HCT116 (cell line): ENCODE measurements around the gene C4BPA. TPM values are rescaled to one million over a fixed set of nuclear protein-coding genes. Genes with fewer than 3 reads are reported as not detected.
A peak's percentile ranks its signal among the peaks of the same experiment; 100 is the strongest.

Source experiments
- ATAC-seq: fragments of 200-7000 bp; cut with Tn5 transposase; 2 replicates; pipeline ENCODE4 v1.9.1; 2020; ENCODE audit warnings: mild to moderate bottlenecking, moderate library complexity
- BruUV-seq: library from RNA; stranded (reverse); fragments of 400-500 nt; replicated peaks from 2 replicates; lab custom pipeline; 2021; lab: Mats Ljungman, UMichigan
- CTCF ChIA-PET: fragments of 300-600 bp; sonication (Branson Sonifier 250); formaldehyde crosslinking; loops from one replicate; lab custom pipeline; 2021; ENCODE audit warnings: antibody characterized with exemption; lab: Charles Lee
- POLR2A ChIA-PET: fragments of 300-600, 350-600 bp; sonication (Branson Sonifier 250); formaldehyde crosslinking; loops from one replicate; lab custom pipeline; 2021; ENCODE audit warnings: antibody characterized with exemption; lab: Charles Lee
- RAD21 ChIA-PET, 2 experiments: fragments of 300-600 bp; sonication (Branson Sonifier 250); formaldehyde crosslinking; loops; one replicate each; lab custom pipeline; 2023; ENCODE audit warnings: low total read pairs in 2 of 2; ENCODE audit not compliant: uncharacterized antibody in 2 of 2, unreplicated experiment in 2 of 2, low non-redundant PET in 1 of 2; lab: Charles Lee
- DNase-seq: peaks from one replicate; pipeline ENCODE4 v3.0.0-alpha.2; 2010; ENCODE audit warnings: low read depth, low spot score
- H2AFZ ChIP-seq: fragments of 200-600 bp; shearing (Covaris generic), sonication (generic); 2 replicates; pipeline ENCODE4 v1.6.1; 2017; ENCODE audit warnings: low read depth, mixed run types, mixed read lengths, antibody characterized with exemption, low read length; ENCODE audit not compliant: poor library complexity, severe bottlenecking
- H3K27ac ChIP-seq: 2 replicates; pipeline ENCODE4 v1.5.1; 2012; ENCODE audit warnings: low read depth, low read length
- H3K27me3 ChIP-seq: fragments of 200-600 bp; sonication (generic); 2 replicates; pipeline ENCODE4 v1.6.1; 2016; ENCODE audit warnings: mixed run types, low read length, mixed read lengths; ENCODE audit not compliant: insufficient read depth
- H3K36me3 ChIP-seq, 2 experiments: fragments of 200-500 bp in 1 of 2; fragments of 200-600 bp in 1 of 2; sonication (Bioruptor generic) in 1 of 2; sonication (generic) in 1 of 2; 2 replicates each; pipeline versions ENCODE4 v1.5.1 to v1.6.1; 2014 to 2016; ENCODE audit warnings: low read length in 2 of 2, inconsistent platforms in 1 of 2, mixed read lengths in 1 of 2, mixed run types in 1 of 2; ENCODE audit not compliant: insufficient read depth in 2 of 2, control insufficient read depth in 1 of 2
- H3K4me1 ChIP-seq, 2 experiments: fragments of 200-600 bp in 1 of 2; sonication (generic) in 1 of 2; 2 replicates each; pipeline versions ENCODE4 v1.5.1 to v1.6.1; 2012 to 2017; ENCODE audit warnings: low read length in 2 of 2, inconsistent platforms in 1 of 2, mild to moderate bottlenecking in 1 of 2, mixed read lengths in 1 of 2, mixed run types in 1 of 2, moderate library complexity in 1 of 2; ENCODE audit not compliant: insufficient read depth in 2 of 2, control insufficient read depth in 1 of 2
- H3K4me2 ChIP-seq: fragments of 200-600 bp; sonication (generic); 2 replicates; pipeline ENCODE4 v1.6.1; 2017; ENCODE audit warnings: mixed run types, low read length, mixed read lengths
- H3K4me3 ChIP-seq, 2 experiments: fragments of 200-600 bp in 1 of 2; sonication (generic) in 1 of 2; replicated peaks in 1 of 2; 2 replicates each; pipeline ENCODE4 v1.5.1; 2011 to 2016; ENCODE audit warnings: low read length in 2 of 2, control low read depth in 1 of 2, low read depth in 1 of 2, mild to moderate bottlenecking in 1 of 2, mixed read lengths in 1 of 2, mixed run types in 1 of 2
- H3K79me2 ChIP-seq: fragments of 200-600 bp; sonication (generic); 2 replicates; pipeline ENCODE4 v1.6.1; 2017; ENCODE audit warnings: mild to moderate bottlenecking, mixed run types, low read length, moderate library complexity, mixed read lengths; ENCODE audit not compliant: insufficient read depth
- H3K9ac ChIP-seq: fragments of 200-600 bp; sonication (generic); 2 replicates; pipeline ENCODE4 v1.6.1; 2016; ENCODE audit warnings: low read length, mixed read lengths
- H3K9me2 ChIP-seq: fragments of 200-600 bp; sonication (generic), shearing (Covaris generic); 2 replicates; pipeline ENCODE4 v1.6.1; 2017; ENCODE audit warnings: mixed run types, mild to moderate bottlenecking, moderate library complexity; ENCODE audit not compliant: insufficient read depth
- H3K9me3 ChIP-seq, 2 experiments: fragments of 200-500 bp in 1 of 2; fragments of 200-600 bp in 1 of 2; sonication (Bioruptor generic) in 1 of 2; sonication (generic) in 1 of 2; 2 replicates each; pipeline ENCODE4 v1.6.1; 2014 to 2017; ENCODE audit warnings: low read length in 2 of 2, mixed read lengths in 2 of 2, inconsistent platforms in 1 of 2, low read depth in 1 of 2, mild to moderate bottlenecking in 1 of 2, mixed run types in 1 of 2, moderate library complexity in 1 of 2; ENCODE audit not compliant: control insufficient read depth in 1 of 2, insufficient read depth in 1 of 2
- H4K20me1 ChIP-seq: fragments of 200-600 bp; sonication (generic), shearing (Covaris generic); 2 replicates; pipeline ENCODE4 v1.6.1; 2017; ENCODE audit warnings: mixed run types, mild to moderate bottlenecking, moderate library complexity; ENCODE audit not compliant: insufficient read depth
- CBX3 ChIP-seq: IDR thresholded peaks from 2 replicates; pipeline ENCODE4 v1.6.1; 2012; ENCODE audit warnings: low read depth
- CEBPB ChIP-seq: IDR thresholded peaks from 2 replicates; pipeline ENCODE4 v1.6.1; 2012; ENCODE audit warnings: low read depth
- EGR1 ChIP-seq: IDR thresholded peaks from 2 replicates; pipeline ENCODE4 v1.6.1; 2012; ENCODE audit warnings: low read depth
- ELF1 ChIP-seq: IDR thresholded peaks from 2 replicates; pipeline ENCODE4 v1.6.1; 2012; ENCODE audit warnings: low read depth, borderline replicate concordance
- EZH2 ChIP-seq: fragments of 200-600 bp; sonication (generic); IDR thresholded peaks from 2 replicates; pipeline ENCODE4 v1.6.1; 2017; ENCODE audit warnings: antibody characterized with exemption, mixed run types
- EZH2phosphoT487 ChIP-seq: fragments of 200-600 bp; IDR thresholded peaks from 2 replicates; pipeline ENCODE4 v1.6.1; 2018; ENCODE audit warnings: antibody characterized with exemption, borderline replicate concordance
- FOSL1 ChIP-seq: IDR thresholded peaks from 2 replicates; pipeline ENCODE4 v1.6.1; 2012; ENCODE audit warnings: low read depth
- JUND ChIP-seq: IDR thresholded peaks from 2 replicates; pipeline ENCODE4 v1.6.1; 2012
- POLR2AphosphoS5 ChIP-seq: IDR thresholded peaks from 2 replicates; pipeline ENCODE4 v1.6.1; 2011; ENCODE audit warnings: mild to moderate bottlenecking, low read depth, low read length, moderate library complexity
- RAD21 ChIP-seq: IDR thresholded peaks from 2 replicates; pipeline ENCODE4 v1.6.1; 2012; ENCODE audit warnings: low read depth, mild to moderate bottlenecking
- TCF7L2 ChIP-seq: IDR thresholded peaks from 2 replicates; pipeline ENCODE4 v1.7.0; 2011; ENCODE audit warnings: borderline replicate concordance, inconsistent platforms; ENCODE audit not compliant: insufficient read depth, insufficient read length; ENCODE audit errors: extremely low read depth
- YY1 ChIP-seq: IDR thresholded peaks from 2 replicates; pipeline ENCODE4 v1.6.1; 2011; ENCODE audit warnings: low read length, low read depth, moderate library complexity, mild to moderate bottlenecking; ENCODE audit not compliant: insufficient replicate concordance; ENCODE audit errors: extremely low read depth
- ZFX ChIP-seq: fragments of 450-650 bp; IDR thresholded peaks from 2 replicates; pipeline ENCODE4 v1.6.1; 2017
- intact Hi-C: fragments of 100-400 bp; cut with micrococcal nuclease; formaldehyde crosslinking; loops from 2 replicates; pipeline ENCODE4 v1.10.0; 2022
- total RNA-seq: library from RNA; stranded (reverse); gene quantifications from one replicate; pipeline ENCODE4 v1.2.1, GENCODE V29; 2021; ENCODE audit not compliant: unreplicated experiment
- TF ChIP-seq, protein P1 (sequence below), 3 experiments: fragments of 200-600 bp in 1 of 3; sonication (generic) in 1 of 3; IDR thresholded peaks in 2 of 3; conservative IDR thresholded peaks in 1 of 3; 2 replicates each; pipeline ENCODE4 v1.5.1; 2012 to 2017; ENCODE audit warnings: low read depth in 2 of 3, low read length in 2 of 3, antibody characterized with exemption in 1 of 3, borderline replicate concordance in 1 of 3, control low read depth in 1 of 3, mild to moderate bottlenecking in 1 of 3, mixed read lengths in 1 of 3, mixed run types in 1 of 3, moderate library complexity in 1 of 3; ENCODE audit not compliant: insufficient read depth in 1 of 3
- TF ChIP-seq, protein P2 (sequence below): IDR thresholded peaks from 2 replicates; pipeline ENCODE4 v1.6.1; 2012; ENCODE audit warnings: low read depth

The C4BPA gene
- total RNA-seq, 1 experiment from 2014 or later: 0.32 TPM

DNA sequence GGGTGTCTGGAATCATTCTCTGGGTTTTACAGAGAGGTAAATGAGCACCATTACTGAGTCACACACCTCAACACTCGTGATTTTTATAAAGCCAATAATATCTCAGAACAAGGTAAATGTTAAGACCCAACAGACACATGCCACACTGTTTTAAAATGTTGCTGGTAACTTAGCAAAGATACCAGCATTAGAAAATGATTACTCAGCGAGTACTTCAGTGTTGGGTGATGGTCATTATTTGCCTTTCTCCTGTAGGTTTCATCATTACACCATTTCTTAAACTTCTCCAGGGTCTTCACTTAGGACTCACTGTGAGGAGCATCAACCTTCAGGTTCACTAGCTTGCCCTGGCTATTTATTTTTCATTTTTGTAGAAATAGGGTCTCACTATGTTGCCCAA lies 22.2 kb upstream of the C4BPA start:
- no TSS peak for BruUV-seq
- ATAC-seq (no peak), DNase-seq (no peak)
- TF ChIP-seq CEBPB (no peak), JUND (no peak), EZH2phosphoT487 (no peak), POLR2AphosphoS5 (no peak), TCF7L2 (no peak), CBX3 (no peak), EGR1 (no peak), YY1 (no peak), EZH2 (no peak)
- Histone ChIP-seq H3K4me1 (peaks cover 0 to 4% of the 10 kb centered on the region in 2 experiments; a peak in 2 of 4 replicates), H4K20me1 (no peaks in the 10 kb centered on the region), H3K4me3 (no peak overlapping the region), H3K9ac (no peak overlapping the region), H3K79me2 (no peaks in the 10 kb centered on the region), H3K36me3 (no peaks in the 10 kb centered on the region), H3K27me3 (0 out of 2 replicates have a peak, but pooled peaks cover 3% of the 10 kb centered on the region), H3K4me2 (no peak overlapping the region), H2AFZ (no peak overlapping the region), H3K27ac (no peak overlapping the region), H3K9me3 (no peaks in the 10 kb centered on the region), H3K9me2 (no peaks in the 10 kb centered on the region)
- ChIA-PET RAD21 (no interaction called here), CTCF (interaction anchor here (4.2 to 4.8 kb wide), 2 partner anchors 323 to 418 kb away, joined by 19 to 33 read pairs; no protein-coding TSS in a partner anchor), POLR2A (no interaction called here)
- intact Hi-C loops: loop anchor here (10.0 kb wide), 1 partner anchor 593 kb away; no protein-coding TSS in a partner anchor

DNA sequence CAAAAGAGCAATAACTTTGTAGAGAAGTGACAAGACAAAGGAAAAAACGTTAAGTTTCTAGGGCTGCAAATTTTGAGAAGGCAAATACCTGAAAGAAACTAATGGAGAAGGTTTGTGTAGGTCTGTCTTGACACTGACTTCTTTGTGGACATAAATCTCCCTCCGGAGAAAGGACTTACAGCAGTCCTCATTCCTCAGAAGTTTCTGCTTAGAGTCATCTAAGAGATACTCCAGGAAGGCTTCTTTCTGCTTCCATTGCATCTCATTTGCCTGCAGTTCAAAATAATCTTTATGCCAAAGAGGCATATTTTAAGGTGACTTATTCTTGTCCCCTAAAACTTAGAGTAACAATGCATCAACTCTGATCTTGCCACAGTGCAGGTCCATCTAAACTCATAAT lies 19.8 kb upstream of the C4BPA start:
- H3K4me2 ChIP-seq: no peak overlapping the region
- H3K9me2 ChIP-seq: no peaks in the 10 kb centered on the region; the same call in 1 of the 2 replicates
- RAD21 ChIA-PET: interaction anchor here (1.0 to 1.9 kb wide), 3 partner anchors 175 to 321 kb away, joined by 3 to 12 read pairs (median 4); no protein-coding TSS in a partner anchor
- peak; percentile 32 for ATAC-seq
- intact Hi-C loops: loop anchor here (1.0 to 10.0 kb wide), 3 partner anchors 321 to 591 kb away; no protein-coding TSS in a partner anchor
- H3K27ac ChIP-seq: no peak overlapping the region
- H3K9ac ChIP-seq: no peak overlapping the region
- H3K27me3 ChIP-seq: 0 out of 2 replicates have a peak, but pooled peaks cover 3% of the 10 kb centered on the region
- no peak overlapping the region for H3K4me3 ChIP-seq
- peak overlapping the region; percentile 25 for H2AFZ ChIP-seq
- DNase-seq: no peak
- H3K9me3 ChIP-seq: no peaks in the 10 kb centered on the region
- no TSS peak for BruUV-seq
- H3K4me1 ChIP-seq: peaks cover 0 to 4% of the 10 kb centered on the region in 2 experiments; a peak in 2 of 4 replicates
- CTCF ChIA-PET: interaction anchor here (0.6 to 4.8 kb wide), 15 partner anchors 10 to 614 kb away, joined by 3 to 49 read pairs (median 3); partner anchors contain the start of genes C4BPA, CR2 and YOD1
- H4K20me1 ChIP-seq: no peaks in the 10 kb centered on the region
- POLR2A ChIA-PET: interaction anchor here (0.8 kb wide), 1 partner anchor 237 kb away, joined by 4 read pairs; the partner anchor contains the start of gene CD55
- no peaks in the 10 kb centered on the region for H3K36me3 ChIP-seq
- no peaks in the 10 kb centered on the region for H3K79me2 ChIP-seq
- TF ChIP-seq, protein P1, sequence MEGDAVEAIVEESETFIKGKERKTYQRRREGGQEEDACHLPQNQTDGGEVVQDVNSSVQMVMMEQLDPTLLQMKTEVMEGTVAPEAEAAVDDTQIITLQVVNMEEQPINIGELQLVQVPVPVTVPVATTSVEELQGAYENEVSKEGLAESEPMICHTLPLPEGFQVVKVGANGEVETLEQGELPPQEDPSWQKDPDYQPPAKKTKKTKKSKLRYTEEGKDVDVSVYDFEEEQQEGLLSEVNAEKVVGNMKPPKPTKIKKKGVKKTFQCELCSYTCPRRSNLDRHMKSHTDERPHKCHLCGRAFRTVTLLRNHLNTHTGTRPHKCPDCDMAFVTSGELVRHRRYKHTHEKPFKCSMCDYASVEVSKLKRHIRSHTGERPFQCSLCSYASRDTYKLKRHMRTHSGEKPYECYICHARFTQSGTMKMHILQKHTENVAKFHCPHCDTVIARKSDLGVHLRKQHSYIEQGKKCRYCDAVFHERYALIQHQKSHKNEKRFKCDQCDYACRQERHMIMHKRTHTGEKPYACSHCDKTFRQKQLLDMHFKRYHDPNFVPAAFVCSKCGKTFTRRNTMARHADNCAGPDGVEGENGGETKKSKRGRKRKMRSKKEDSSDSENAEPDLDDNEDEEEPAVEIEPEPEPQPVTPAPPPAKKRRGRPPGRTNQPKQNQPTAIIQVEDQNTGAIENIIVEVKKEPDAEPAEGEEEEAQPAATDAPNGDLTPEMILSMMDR (IDR thresholded peaks at IDR 0.05 in 2 of 3, conservative IDR thresholded peaks at IDR 0.05 in 1 of 3; ENCODE audit: borderline replicate concordance in 1 of 3, insufficient read depth in 1 of 3, low read depth in 2 of 3, low read length in 2 of 3): no peak
- TF ChIP-seq FOSL1: no peak
- no peak for TF ChIP-seq EGR1
- no peak for TF ChIP-seq ELF1
- TF ChIP-seq, protein P2, sequence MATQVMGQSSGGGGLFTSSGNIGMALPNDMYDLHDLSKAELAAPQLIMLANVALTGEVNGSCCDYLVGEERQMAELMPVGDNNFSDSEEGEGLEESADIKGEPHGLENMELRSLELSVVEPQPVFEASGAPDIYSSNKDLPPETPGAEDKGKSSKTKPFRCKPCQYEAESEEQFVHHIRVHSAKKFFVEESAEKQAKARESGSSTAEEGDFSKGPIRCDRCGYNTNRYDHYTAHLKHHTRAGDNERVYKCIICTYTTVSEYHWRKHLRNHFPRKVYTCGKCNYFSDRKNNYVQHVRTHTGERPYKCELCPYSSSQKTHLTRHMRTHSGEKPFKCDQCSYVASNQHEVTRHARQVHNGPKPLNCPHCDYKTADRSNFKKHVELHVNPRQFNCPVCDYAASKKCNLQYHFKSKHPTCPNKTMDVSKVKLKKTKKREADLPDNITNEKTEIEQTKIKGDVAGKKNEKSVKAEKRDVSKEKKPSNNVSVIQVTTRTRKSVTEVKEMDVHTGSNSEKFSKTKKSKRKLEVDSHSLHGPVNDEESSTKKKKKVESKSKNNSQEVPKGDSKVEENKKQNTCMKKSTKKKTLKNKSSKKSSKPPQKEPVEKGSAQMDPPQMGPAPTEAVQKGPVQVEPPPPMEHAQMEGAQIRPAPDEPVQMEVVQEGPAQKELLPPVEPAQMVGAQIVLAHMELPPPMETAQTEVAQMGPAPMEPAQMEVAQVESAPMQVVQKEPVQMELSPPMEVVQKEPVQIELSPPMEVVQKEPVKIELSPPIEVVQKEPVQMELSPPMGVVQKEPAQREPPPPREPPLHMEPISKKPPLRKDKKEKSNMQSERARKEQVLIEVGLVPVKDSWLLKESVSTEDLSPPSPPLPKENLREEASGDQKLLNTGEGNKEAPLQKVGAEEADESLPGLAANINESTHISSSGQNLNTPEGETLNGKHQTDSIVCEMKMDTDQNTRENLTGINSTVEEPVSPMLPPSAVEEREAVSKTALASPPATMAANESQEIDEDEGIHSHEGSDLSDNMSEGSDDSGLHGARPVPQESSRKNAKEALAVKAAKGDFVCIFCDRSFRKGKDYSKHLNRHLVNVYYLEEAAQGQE: no peak
- no peak for TF ChIP-seq EZH2phosphoT487
- no peak for TF ChIP-seq POLR2AphosphoS5
- no peak for TF ChIP-seq RAD21
- no peak for TF ChIP-seq ZFX
- no peak for TF ChIP-seq CEBPB
- TF ChIP-seq EZH2: no peak
